ENCODE measurements around the gene PARL. TPM values are rescaled to one million over a fixed set of nuclear protein-coding genes. Genes with fewer than 3 reads are reported as not detected.

The PARL gene
- total and polyA plus RNA-seq, 2 of the 8 experiments (the other 6 are each of a cell fraction or from before 2014, with no cell fraction given) = 62.7 to 85.0 TPM

- TF ChIP-seq, protein P1, sequence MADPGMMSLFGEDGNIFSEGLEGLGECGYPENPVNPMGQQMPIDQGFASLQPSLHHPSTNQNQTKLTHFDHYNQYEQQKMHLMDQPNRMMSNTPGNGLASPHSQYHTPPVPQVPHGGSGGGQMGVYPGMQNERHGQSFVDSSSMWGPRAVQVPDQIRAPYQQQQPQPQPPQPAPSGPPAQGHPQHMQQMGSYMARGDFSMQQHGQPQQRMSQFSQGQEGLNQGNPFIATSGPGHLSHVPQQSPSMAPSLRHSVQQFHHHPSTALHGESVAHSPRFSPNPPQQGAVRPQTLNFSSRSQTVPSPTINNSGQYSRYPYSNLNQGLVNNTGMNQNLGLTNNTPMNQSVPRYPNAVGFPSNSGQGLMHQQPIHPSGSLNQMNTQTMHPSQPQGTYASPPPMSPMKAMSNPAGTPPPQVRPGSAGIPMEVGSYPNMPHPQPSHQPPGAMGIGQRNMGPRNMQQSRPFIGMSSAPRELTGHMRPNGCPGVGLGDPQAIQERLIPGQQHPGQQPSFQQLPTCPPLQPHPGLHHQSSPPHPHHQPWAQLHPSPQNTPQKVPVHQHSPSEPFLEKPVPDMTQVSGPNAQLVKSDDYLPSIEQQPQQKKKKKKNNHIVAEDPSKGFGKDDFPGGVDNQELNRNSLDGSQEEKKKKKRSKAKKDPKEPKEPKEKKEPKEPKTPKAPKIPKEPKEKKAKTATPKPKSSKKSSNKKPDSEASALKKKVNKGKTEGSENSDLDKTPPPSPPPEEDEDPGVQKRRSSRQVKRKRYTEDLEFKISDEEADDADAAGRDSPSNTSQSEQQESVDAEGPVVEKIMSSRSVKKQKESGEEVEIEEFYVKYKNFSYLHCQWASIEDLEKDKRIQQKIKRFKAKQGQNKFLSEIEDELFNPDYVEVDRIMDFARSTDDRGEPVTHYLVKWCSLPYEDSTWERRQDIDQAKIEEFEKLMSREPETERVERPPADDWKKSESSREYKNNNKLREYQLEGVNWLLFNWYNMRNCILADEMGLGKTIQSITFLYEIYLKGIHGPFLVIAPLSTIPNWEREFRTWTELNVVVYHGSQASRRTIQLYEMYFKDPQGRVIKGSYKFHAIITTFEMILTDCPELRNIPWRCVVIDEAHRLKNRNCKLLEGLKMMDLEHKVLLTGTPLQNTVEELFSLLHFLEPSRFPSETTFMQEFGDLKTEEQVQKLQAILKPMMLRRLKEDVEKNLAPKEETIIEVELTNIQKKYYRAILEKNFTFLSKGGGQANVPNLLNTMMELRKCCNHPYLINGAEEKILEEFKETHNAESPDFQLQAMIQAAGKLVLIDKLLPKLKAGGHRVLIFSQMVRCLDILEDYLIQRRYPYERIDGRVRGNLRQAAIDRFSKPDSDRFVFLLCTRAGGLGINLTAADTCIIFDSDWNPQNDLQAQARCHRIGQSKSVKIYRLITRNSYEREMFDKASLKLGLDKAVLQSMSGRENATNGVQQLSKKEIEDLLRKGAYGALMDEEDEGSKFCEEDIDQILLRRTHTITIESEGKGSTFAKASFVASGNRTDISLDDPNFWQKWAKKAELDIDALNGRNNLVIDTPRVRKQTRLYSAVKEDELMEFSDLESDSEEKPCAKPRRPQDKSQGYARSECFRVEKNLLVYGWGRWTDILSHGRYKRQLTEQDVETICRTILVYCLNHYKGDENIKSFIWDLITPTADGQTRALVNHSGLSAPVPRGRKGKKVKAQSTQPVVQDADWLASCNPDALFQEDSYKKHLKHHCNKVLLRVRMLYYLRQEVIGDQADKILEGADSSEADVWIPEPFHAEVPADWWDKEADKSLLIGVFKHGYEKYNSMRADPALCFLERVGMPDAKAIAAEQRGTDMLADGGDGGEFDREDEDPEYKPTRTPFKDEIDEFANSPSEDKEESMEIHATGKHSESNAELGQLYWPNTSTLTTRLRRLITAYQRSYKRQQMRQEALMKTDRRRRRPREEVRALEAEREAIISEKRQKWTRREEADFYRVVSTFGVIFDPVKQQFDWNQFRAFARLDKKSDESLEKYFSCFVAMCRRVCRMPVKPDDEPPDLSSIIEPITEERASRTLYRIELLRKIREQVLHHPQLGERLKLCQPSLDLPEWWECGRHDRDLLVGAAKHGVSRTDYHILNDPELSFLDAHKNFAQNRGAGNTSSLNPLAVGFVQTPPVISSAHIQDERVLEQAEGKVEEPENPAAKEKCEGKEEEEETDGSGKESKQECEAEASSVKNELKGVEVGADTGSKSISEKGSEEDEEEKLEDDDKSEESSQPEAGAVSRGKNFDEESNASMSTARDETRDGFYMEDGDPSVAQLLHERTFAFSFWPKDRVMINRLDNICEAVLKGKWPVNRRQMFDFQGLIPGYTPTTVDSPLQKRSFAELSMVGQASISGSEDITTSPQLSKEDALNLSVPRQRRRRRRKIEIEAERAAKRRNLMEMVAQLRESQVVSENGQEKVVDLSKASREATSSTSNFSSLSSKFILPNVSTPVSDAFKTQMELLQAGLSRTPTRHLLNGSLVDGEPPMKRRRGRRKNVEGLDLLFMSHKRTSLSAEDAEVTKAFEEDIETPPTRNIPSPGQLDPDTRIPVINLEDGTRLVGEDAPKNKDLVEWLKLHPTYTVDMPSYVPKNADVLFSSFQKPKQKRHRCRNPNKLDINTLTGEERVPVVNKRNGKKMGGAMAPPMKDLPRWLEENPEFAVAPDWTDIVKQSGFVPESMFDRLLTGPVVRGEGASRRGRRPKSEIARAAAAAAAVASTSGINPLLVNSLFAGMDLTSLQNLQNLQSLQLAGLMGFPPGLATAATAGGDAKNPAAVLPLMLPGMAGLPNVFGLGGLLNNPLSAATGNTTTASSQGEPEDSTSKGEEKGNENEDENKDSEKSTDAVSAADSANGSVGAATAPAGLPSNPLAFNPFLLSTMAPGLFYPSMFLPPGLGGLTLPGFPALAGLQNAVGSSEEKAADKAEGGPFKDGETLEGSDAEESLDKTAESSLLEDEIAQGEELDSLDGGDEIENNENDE (IDR thresholded peaks at IDR 0.05; ENCODE audit: insufficient replicate concordance, low read length) = no peak
- TF ChIP-seq, protein P2, sequence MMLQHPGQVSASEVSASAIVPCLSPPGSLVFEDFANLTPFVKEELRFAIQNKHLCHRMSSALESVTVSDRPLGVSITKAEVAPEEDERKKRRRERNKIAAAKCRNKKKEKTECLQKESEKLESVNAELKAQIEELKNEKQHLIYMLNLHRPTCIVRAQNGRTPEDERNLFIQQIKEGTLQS (IDR thresholded peaks at IDR 0.05; ENCODE audit: insufficient read depth, low read depth, low read length) = no peak
- no peak for TF ChIP-seq RBBP5 (IDR thresholded peaks at IDR 0.05; ENCODE audit: borderline replicate concordance, low read depth, low read length)
- no peak for TF ChIP-seq JUN (IDR thresholded peaks at IDR 0.05; ENCODE audit: low read depth, low read length)
- TF ChIP-seq GTF2F1 (IDR thresholded peaks at IDR 0.05; ENCODE audit: borderline replicate concordance, low read depth, low read length) = no peak
- no peak for TF ChIP-seq YY1 (IDR thresholded peaks at IDR 0.05; ENCODE audit: low read depth, low read length)
- no peak for TF ChIP-seq TEAD4 (IDR thresholded peaks at IDR 0.05; ENCODE audit: low read depth, low read length)
- TF ChIP-seq BACH1 (IDR thresholded peaks at IDR 0.05; ENCODE audit: low read length) = no peak
- TF ChIP-seq SP1 (IDR thresholded peaks at IDR 0.05; ENCODE audit: low read depth, low read length) = no peak
- TF ChIP-seq, protein P3, sequence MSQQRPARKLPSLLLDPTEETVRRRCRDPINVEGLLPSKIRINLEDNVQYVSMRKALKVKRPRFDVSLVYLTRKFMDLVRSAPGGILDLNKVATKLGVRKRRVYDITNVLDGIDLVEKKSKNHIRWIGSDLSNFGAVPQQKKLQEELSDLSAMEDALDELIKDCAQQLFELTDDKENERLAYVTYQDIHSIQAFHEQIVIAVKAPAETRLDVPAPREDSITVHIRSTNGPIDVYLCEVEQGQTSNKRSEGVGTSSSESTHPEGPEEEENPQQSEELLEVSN (IDR thresholded peaks at IDR 0.05) = no peak
These were observed 83.1 kb downstream of the PARL start (continued) for GRCh38 chr3:183801601-183802000.

All from H1 (cell line).